CD14-positive monocyte (primary cell): ENCODE measurements around the gene METTL4. TPM values are rescaled to one million over a fixed set of nuclear protein-coding genes. Genes with fewer than 3 reads are reported as not detected.
A peak's percentile ranks its signal among the peaks of the same experiment; 100 is the strongest.

Experiments used
- DNase-seq, 3 donors: peaks; one replicate each; pipeline ENCODE4 v3.0.0-alpha.2; 2011 to 2022
- H2AFZ ChIP-seq: 2 replicates; pipeline ENCODE4 v1.6.0; 2012; ENCODE audit warnings: mild to moderate bottlenecking, low read depth, low read length, inconsistent platforms; ENCODE audit not compliant: insufficient read depth, poor library complexity, severe bottlenecking
- H3K27ac ChIP-seq, 2 donors: 1 replicate in 1 of 2; 2 replicates in 1 of 2; pipeline ENCODE4 v1.5.1; 2012 to 2013; ENCODE audit warnings: low read length in 2 of 2, control low read depth in 1 of 2, inconsistent platforms in 1 of 2, low read depth in 1 of 2, mild to moderate bottlenecking in 1 of 2
- H3K27me3 ChIP-seq, 2 donors: one replicate each; pipeline versions ENCODE4 v1.6.0 to v1.6.1; 2011 to 2013; ENCODE audit warnings: low read length in 2 of 2; ENCODE audit not compliant: control insufficient read depth in 2 of 2, insufficient read depth in 2 of 2
- H3K36me3 ChIP-seq, 2 donors: replicated peaks in 1 of 2; 1 replicate in 1 of 2; 2 replicates in 1 of 2; pipeline versions ENCODE4 v1.5.1 to v1.6.1; 2012 to 2013; ENCODE audit warnings: low read length in 2 of 2, control low read depth in 1 of 2, inconsistent platforms in 1 of 2, mild to moderate bottlenecking in 1 of 2; ENCODE audit not compliant: insufficient read depth in 2 of 2, control insufficient read depth in 1 of 2
- H3K4me1 ChIP-seq, 2 donors: 1 replicate in 1 of 2; 2 replicates in 1 of 2; pipeline versions ENCODE4 v1.5.1 to v1.6.1; 2012 to 2013; ENCODE audit warnings: low read length in 2 of 2, control low read depth in 1 of 2, inconsistent platforms in 1 of 2, mild to moderate bottlenecking in 1 of 2, moderate library complexity in 1 of 2; ENCODE audit not compliant: insufficient read depth in 2 of 2, control insufficient read depth in 1 of 2
- H3K4me2 ChIP-seq: replicated peaks from 2 replicates; pipeline ENCODE3; 2012; ENCODE audit warnings: low read length, moderate library complexity, mild to moderate bottlenecking; ENCODE audit not compliant: poor library complexity, severe bottlenecking; ENCODE audit errors: extremely low read depth
- H3K4me3 ChIP-seq, 3 experiments: fragments of 200-600 bp in 1 of 3; sonication (generic) in 1 of 3; replicated peaks in 1 of 3; 1 replicate in 2 of 3; 2 replicates in 1 of 3; pipeline ENCODE4 v1.5.1; 2011 to 2013; ENCODE audit warnings: low read length in 3 of 3, mild to moderate bottlenecking in 3 of 3, control low read depth in 2 of 3, low read depth in 2 of 3, inconsistent platforms in 1 of 3, moderate library complexity in 1 of 3
- H3K79me2 ChIP-seq: 2 replicates; pipeline ENCODE4 v1.6.0; 2012; ENCODE audit warnings: mild to moderate bottlenecking, control low read depth, inconsistent platforms, low read length, moderate library complexity; ENCODE audit not compliant: insufficient read depth
- H3K9ac ChIP-seq: 2 replicates; pipeline ENCODE4 v1.6.0; 2017; ENCODE audit warnings: low read length, mild to moderate bottlenecking; ENCODE audit not compliant: insufficient read depth, poor library complexity, severe bottlenecking
- H3K9me3 ChIP-seq, 2 donors: replicated peaks in 1 of 2; 1 replicate in 1 of 2; 2 replicates in 1 of 2; pipeline versions ENCODE4 v1.5.1 to v1.6.1; 2012 to 2013; ENCODE audit warnings: low read length in 2 of 2, control low read depth in 1 of 2; ENCODE audit not compliant: control insufficient read depth in 1 of 2, insufficient read depth in 1 of 2
- H4K20me1 ChIP-seq: 2 replicates; pipeline ENCODE4 v1.6.0; 2012; ENCODE audit warnings: mild to moderate bottlenecking, low read length, control low read depth, moderate library complexity; ENCODE audit not compliant: insufficient read depth
- H3K27ac Mint-ChIP-seq, 7 donors: one replicate each; pipeline ENCODE4 v1.8.0; 2020; ENCODE audit warnings: mild to moderate bottlenecking in 7 of 7, mixed read lengths in 7 of 7, moderate library complexity in 6 of 7, inconsistent platforms in 2 of 7
- H3K27me3 Mint-ChIP-seq, 3 donors: one replicate each; pipeline ENCODE4 v1.8.0; 2021 to 2022; ENCODE audit warnings: low read depth in 3 of 3, mild to moderate bottlenecking in 3 of 3, mixed read lengths in 3 of 3, moderate library complexity in 3 of 3, inconsistent platforms in 1 of 3
- H3K36me3 Mint-ChIP-seq, 2 donors: one replicate each; pipeline ENCODE4 v1.8.0; 2020; ENCODE audit warnings: mixed read lengths in 2 of 2, inconsistent platforms in 1 of 2, mild to moderate bottlenecking in 1 of 2
- H3K4me1 Mint-ChIP-seq: one replicate; pipeline ENCODE4 v1.8.0; 2020; ENCODE audit warnings: mild to moderate bottlenecking, mixed read lengths
- H3K4me3 Mint-ChIP-seq, 2 donors: one replicate each; pipeline ENCODE4 v1.8.0; 2020; ENCODE audit warnings: mild to moderate bottlenecking in 2 of 2, mixed read lengths in 2 of 2, moderate library complexity in 1 of 2
- H3K9me3 Mint-ChIP-seq, 7 donors: one replicate each; pipeline ENCODE4 v1.8.0; 2020 to 2022; ENCODE audit warnings: mixed read lengths in 7 of 7, mild to moderate bottlenecking in 6 of 7, moderate library complexity in 6 of 7, inconsistent platforms in 2 of 7
- CTCF ChIP-seq: fragments of 200-600 bp; IDR thresholded peaks from one replicate; pipeline ENCODE4 v1.8.0; 2022; ENCODE audit warnings: antibody characterized with exemption, mild to moderate bottlenecking
- WGBS: methylation state at CpG from one replicate; pipeline ENCODE4 v1.1.5; 2013; ENCODE audit warnings: missing lambda C conversion rate; ENCODE audit not compliant: insufficient coverage; 5-methylcytosine and 5-hydroxymethylcytosine counted together
- intact Hi-C, 2 donors: fragments of 100-400 bp; cut with micrococcal nuclease; formaldehyde crosslinking; loops; one replicate each; pipeline versions ENCODE4 v1.15.0 to v1.15.1; 2023
- polyA plus RNA-seq, 3 donors: library from polyadenylated mRNA; depleted of rRNA in 1 of 3; unstranded in 2 of 3; stranded (reverse) in 1 of 3; fragments of 300-500 nt in 2 of 3; fragments of >200 nt in 1 of 3; fragmentation: Illumina TruSeq in 2 of 3; gene quantifications; 1 replicate in 2 of 3; 2 replicates in 1 of 3; pipeline ENCODE4 v1.2.3, GENCODE V29; 2012 to 2021

The METTL4 gene
- polyA plus RNA-seq, 3 donors = 3.0 to 4.1 (median 3.3) TPM

- H3K9me3 Mint-ChIP-seq = no peaks in the 10 kb centered on the region
- no peak for TF ChIP-seq CTCF
- H3K27me3 Mint-ChIP-seq = peaks cover 0 to 1% (median 0%) of the 10 kb centered on the region in 3 donors
- Histone ChIP-seq H3K36me3 (peaks cover 18 to 60% of the 10 kb centered on the region in 2 donors), H3K9ac (no peak overlapping the region), H3K79me2 (no peaks in the 10 kb centered on the region), H3K9me3 (no peaks in the 10 kb centered on the region), H4K20me1 (no peaks in the 10 kb centered on the region), H2AFZ (peak overlapping the region; percentile 15), H3K4me3 (no peak overlapping the region), H3K4me2 (no peak overlapping the region), H3K27me3 (no peaks in the 10 kb centered on the region), H3K4me1 (peaks cover 7 to 14% of the 10 kb centered on the region in 2 donors), H3K27ac (peak overlapping the region in 1 of 2 donors; percentile 70)
- peaks cover 17 to 44% of the 10 kb centered on the region in 2 donors for H3K36me3 Mint-ChIP-seq
- intact Hi-C loops = loop anchor here in 1 of 2 donors (10.0 kb wide), 1 partner anchor 52 kb away; the partner anchor contains the start of gene SMCHD1
- no peak for DNase-seq
- peaks cover 19% of the 10 kb centered on the region for H3K4me1 Mint-ChIP-seq
- H3K27ac Mint-ChIP-seq = peak overlapping the region in 3 of 7 donors; percentile 40 to 72 (median 51)
- H3K4me3 Mint-ChIP-seq = no peak overlapping the region
These were observed 31.5 kb upstream of the METTL4 start for GRCh38 chr18:2602844-2603243.

GRCh38 chr18:2597639-2598038 lies 26.3 kb upstream of the METTL4 start:
- no peaks in the 10 kb centered on the region for H3K4me1 ChIP-seq
- no peak overlapping the region for H3K4me3 ChIP-seq
- H3K27me3 ChIP-seq = no peaks in the 10 kb centered on the region
- 100% methylated on average over 4 of the region's 5 CpGs for whole genome bisulfite sequencing
- peaks cover 29 to 86% of the 10 kb centered on the region in 2 donors for H3K36me3 ChIP-seq
- Mint-ChIP-seq H3K4me3 (no peak overlapping the region), H3K9me3 (no peaks in the 10 kb centered on the region), H3K27ac (no peak overlapping the region), H3K27me3 (peaks cover 0 to 4% (median 1%) of the 10 kb centered on the region in 3 donors), H3K4me1 (peaks cover under 1% of the 10 kb centered on the region), H3K36me3 (peaks cover 32 to 64% of the 10 kb centered on the region in 2 donors)
- H3K9ac ChIP-seq = no peak overlapping the region
- no peak overlapping the region for H2AFZ ChIP-seq
- intact Hi-C loops = no loop called here
- H3K79me2 ChIP-seq = peaks cover 3% of the 10 kb centered on the region
- DNase-seq = no peak
- H3K9me3 ChIP-seq = no peaks in the 10 kb centered on the region
- peak overlapping the region in 1 of 2 donors; percentile 1 for H3K27ac ChIP-seq
- H4K20me1 ChIP-seq = no peaks in the 10 kb centered on the region
- TF ChIP-seq CTCF = no peak
- H3K4me2 ChIP-seq = no peak overlapping the region
